Progenitor cell of endocrine pancreas (in vitro differentiated cells): ENCODE results near the gene CALML6. TPM values are rescaled to one million over a fixed set of nuclear protein-coding genes. Genes with fewer than 3 reads are reported as not detected.

ENCODE experiments used
- DNase-seq: peaks from one replicate; pipeline ENCODE4 v3.0.0; 2021; ENCODE audit warnings: low spot score; ENCODE audit not compliant: unreplicated experiment
- H3K27ac Mint-ChIP-seq: 2 replicates; pipeline ENCODE4 v1.8.0; 2021; ENCODE audit warnings: mild to moderate bottlenecking, moderate library complexity, mixed read lengths
- H3K27me3 Mint-ChIP-seq: 2 replicates; pipeline ENCODE4 v1.8.0; 2021; ENCODE audit warnings: mixed read lengths
- H3K36me3 Mint-ChIP-seq: 2 replicates; pipeline ENCODE4 v1.8.0; 2022; ENCODE audit warnings: mixed read lengths; ENCODE audit not compliant: insufficient read depth
- H3K4me1 Mint-ChIP-seq: 2 replicates; pipeline ENCODE4 v1.8.0; 2021; ENCODE audit warnings: low read depth, mixed read lengths
- H3K4me3 Mint-ChIP-seq: 2 replicates; pipeline ENCODE4 v1.8.0; 2021; ENCODE audit warnings: low read depth, mild to moderate bottlenecking, moderate library complexity, mixed read lengths
- H3K9me3 Mint-ChIP-seq: 2 replicates; pipeline ENCODE4 v1.8.0; 2021; ENCODE audit warnings: low read depth, mixed read lengths
- total RNA-seq: library from RNA; stranded (reverse); gene quantifications from 2 replicates; pipeline ENCODE4 v1.2.1, GENCODE V29; 2021
- TF ChIP-seq, protein P1 (sequence below): fragments of 200-600 bp; sonication (generic); IDR thresholded peaks from one replicate; pipeline ENCODE4 v1.5.0; 2021; ENCODE audit warnings: antibody characterized with exemption, mild to moderate bottlenecking; ENCODE audit not compliant: unreplicated experiment

Gene CALML6
- total RNA-seq, 1 donor from 2014 or later, result 1.1 TPM

DNA sequence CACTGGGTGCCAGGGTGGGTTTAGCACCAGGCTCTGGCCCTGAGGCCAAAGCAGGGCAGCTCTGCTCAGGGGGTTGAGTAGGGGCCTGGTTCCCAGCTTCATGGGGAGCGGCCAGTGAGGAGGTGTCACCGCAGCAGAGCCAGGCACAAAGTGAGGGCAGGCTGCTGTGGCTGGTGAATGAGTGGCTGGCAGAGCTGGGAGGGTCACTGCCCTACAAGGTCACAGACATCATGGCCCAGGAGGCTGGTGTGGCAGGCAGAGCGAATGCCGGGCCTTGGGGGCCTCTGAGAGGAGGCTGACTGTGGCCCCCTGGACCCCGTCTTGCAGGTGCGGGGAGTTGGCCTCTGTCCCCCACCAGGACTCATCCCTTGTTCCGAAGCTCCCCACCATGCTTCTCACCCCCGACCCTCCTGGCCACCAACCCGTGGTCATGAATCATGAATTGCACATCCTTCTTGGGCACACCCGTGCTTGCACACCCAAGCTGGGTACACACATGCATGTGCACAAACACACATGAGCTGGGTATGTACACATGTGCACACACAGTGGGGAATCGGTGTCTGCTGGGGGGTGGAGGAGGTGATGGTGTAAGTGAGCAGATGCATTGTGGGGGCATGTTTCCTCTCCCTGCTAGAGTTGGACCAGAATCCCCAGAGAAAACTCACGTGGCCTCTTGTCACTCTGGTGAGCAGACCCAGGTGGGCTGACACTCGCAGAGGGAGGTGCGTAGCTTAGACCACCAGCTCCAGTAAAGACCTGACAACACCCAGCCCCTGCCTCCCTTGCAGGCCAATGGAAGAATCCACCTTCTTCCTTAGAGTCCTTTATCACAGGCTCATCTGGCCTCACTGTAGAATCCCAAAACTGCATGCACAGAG, 19.4 kb upstream of the CALML6 start:
- H3K27ac Mint-ChIP-seq, result no peak overlapping the region
- DNase-seq, result no peak
- no peaks in the 10 kb centered on the region for H3K9me3 Mint-ChIP-seq

DNA sequence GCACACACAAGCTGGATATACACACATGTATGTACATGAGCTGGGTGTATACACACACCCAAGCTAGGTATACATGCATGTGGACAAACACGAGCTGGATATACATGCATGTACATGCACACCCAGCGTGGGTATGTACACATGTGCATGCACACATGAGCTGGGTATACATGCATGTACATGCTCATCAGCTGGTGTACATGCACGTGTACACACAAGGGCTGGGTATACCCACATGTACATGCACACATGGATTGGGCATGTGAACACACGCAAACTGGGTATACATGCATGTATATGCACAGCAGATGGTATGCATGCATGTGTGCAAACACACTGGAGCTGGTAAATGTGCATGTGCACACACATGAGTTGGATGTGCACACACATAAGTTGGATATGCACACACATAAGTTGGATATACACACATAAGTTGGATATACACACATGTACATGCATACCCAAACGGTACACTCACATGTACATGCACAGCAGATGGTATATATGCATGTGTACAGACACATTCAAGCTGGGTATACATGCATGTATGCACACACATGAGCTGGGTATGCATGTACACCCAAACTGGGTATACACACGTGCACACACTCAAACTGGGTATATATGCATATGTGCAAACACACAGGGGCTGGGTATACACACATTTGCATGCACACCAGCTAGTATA, 16.7 kb upstream of the CALML6 start:
- peaks cover 7% of the 10 kb centered on the region for H3K4me1 Mint-ChIP-seq
- TF ChIP-seq, protein P1, sequence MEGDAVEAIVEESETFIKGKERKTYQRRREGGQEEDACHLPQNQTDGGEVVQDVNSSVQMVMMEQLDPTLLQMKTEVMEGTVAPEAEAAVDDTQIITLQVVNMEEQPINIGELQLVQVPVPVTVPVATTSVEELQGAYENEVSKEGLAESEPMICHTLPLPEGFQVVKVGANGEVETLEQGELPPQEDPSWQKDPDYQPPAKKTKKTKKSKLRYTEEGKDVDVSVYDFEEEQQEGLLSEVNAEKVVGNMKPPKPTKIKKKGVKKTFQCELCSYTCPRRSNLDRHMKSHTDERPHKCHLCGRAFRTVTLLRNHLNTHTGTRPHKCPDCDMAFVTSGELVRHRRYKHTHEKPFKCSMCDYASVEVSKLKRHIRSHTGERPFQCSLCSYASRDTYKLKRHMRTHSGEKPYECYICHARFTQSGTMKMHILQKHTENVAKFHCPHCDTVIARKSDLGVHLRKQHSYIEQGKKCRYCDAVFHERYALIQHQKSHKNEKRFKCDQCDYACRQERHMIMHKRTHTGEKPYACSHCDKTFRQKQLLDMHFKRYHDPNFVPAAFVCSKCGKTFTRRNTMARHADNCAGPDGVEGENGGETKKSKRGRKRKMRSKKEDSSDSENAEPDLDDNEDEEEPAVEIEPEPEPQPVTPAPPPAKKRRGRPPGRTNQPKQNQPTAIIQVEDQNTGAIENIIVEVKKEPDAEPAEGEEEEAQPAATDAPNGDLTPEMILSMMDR, result no peak

More for the DNA sequence above, 19.4 kb upstream of the CALML6 start:
- TF ChIP-seq, protein P1, result no peak
- Mint-ChIP-seq H3K27me3 (peaks cover 12% of the 10 kb centered on the region), H3K4me1 (peaks cover 16% of the 10 kb centered on the region), H3K36me3 (no peaks in the 10 kb centered on the region), H3K4me3 (no peak overlapping the region)

DNA sequence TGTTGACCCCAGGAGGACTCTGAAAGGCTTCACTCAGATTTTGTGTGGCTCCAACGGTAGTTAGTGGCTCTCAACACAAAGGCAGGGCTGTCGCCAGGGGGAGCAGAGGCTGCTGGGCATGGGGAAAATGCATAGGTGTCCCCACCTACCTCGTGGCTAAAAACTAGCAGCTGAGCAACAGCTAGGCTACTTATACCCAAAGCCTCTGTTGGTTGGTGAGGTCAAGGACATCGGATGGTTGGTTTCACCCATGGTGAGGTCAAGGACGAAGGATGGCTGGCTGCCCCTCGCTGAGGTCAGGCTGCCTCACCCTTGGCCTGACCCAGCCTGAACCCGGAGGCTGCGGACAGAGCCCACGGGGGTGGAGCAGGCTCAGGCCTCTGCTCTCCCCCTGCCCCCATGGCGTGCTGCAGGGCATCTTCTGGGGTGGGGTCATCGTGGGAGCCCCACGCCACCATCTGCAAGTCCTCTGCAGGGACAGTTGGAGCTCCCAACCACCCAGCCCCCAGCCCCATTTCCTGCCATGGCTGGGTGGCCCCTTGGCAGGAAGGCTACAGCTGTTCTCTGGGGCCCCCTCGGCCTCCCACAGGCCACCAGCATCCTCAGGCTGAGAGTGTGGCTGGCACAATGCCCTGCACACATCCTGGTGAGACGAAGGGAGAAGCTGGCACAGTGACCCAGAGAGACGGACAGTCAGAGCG, 15.6 kb upstream of the CALML6 start:
- TF ChIP-seq, protein P1, result peak; percentile 40
- no peak for DNase-seq
- Mint-ChIP-seq H3K36me3 (no peaks in the 10 kb centered on the region), H3K4me3 (no peak overlapping the region), H3K27me3 (peaks cover 15% of the 10 kb centered on the region), H3K4me1 (peaks cover 7% of the 10 kb centered on the region), H3K27ac (no peak overlapping the region), H3K9me3 (no peaks in the 10 kb centered on the region)

More for the DNA sequence above, 16.7 kb upstream of the CALML6 start:
- Mint-ChIP-seq H3K36me3 (no peaks in the 10 kb centered on the region), H3K4me3 (no peak overlapping the region), H3K27me3 (peaks cover 15% of the 10 kb centered on the region), H3K9me3 (no peaks in the 10 kb centered on the region), H3K27ac (no peak overlapping the region)
- DNase-seq, result no peak

DNA sequence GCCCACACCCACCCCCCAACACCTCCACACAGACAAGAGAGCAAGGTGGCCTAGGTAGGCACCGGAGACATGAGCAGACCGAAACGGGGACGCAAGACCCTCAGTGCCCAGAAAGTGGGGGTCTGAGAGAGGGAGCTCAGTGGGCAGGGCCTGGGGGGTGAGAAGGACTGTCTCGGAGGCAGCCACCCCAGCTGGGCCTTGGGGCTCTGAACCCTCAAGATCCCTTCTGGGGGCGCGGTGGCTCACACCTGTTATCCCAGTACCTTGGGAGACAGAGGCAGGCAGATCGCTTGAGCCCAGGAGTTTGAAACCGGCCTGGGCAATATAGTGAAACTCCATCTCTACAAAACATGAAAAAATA, 15.1 kb upstream of the CALML6 start:
- TF ChIP-seq, protein P1, result no peak
- H3K4me1 Mint-ChIP-seq, result peaks cover 1% of the 10 kb centered on the region
- no peak overlapping the region for H3K4me3 Mint-ChIP-seq
- H3K9me3 Mint-ChIP-seq, result no peaks in the 10 kb centered on the region
- H3K27ac Mint-ChIP-seq, result no peak overlapping the region
- DNase-seq, result no peak
- H3K27me3 Mint-ChIP-seq, result peaks cover 11% of the 10 kb centered on the region
- H3K36me3 Mint-ChIP-seq, result no peaks in the 10 kb centered on the region
